GM12874 (cell line): ENCODE measurements around the gene BAX.

Source experiments
- CTCF ChIP-seq: IDR thresholded peaks from 2 replicates; pipeline ENCODE4 v1.5.1; 2011; ENCODE audit warnings: low read depth, mild to moderate bottlenecking, control low read depth, low read length, moderate library complexity; ENCODE audit not compliant: insufficient read depth

The BAX gene

GRCh38 chr19:48962029-48962848 is 7.6 kb downstream of the BAX start:
- no peak for TF ChIP-seq CTCF

- TF ChIP-seq CTCF: no peak
Observed at GRCh38 chr19:48962849-48963165, 8.1 kb downstream of the BAX start.

- TF ChIP-seq CTCF: no peak
Observed at GRCh38 chr19:48963371-48964204, 8.9 kb downstream of the BAX start.

- no peak for TF ChIP-seq CTCF
Observed at GRCh38 chr19:48964205-48965039, 9.7 kb downstream of the BAX start.

- TF ChIP-seq CTCF: no peak
Observed at GRCh38 chr19:48965040-48965805, 10.5 kb downstream of the BAX start, which contains the start of gene FTL. Gene FTL (plus strand): TSS chr19:48965309. CDS start chr19:48965508, 199 bp downstream.

GRCh38 chr19:48965806-48966540 is 11.3 kb downstream of the BAX start:
- TF ChIP-seq CTCF: no peak
